A549 treated with AZD9567 at 1 μM for 4 hours (cell line): Measurements from ENCODE around the gene SMG5. TPM values are rescaled to one million over a fixed set of nuclear protein-coding genes. Genes with fewer than 3 reads are reported as not detected.

Source experiments
- total RNA-seq: library from RNA; stranded (reverse); fragments of 200-300 nt; extraction: Qiagen RNA extraction; gene quantifications from 5 replicates; pipeline ENCODE4 v1.2.3, GENCODE V29; 2022; ENCODE audit not compliant: insufficient read depth

SMG5 gene
- 35.1 to 49.4 TPM (median 47.9 TPM) in 5 replicates for total RNA-seq

DNA sequence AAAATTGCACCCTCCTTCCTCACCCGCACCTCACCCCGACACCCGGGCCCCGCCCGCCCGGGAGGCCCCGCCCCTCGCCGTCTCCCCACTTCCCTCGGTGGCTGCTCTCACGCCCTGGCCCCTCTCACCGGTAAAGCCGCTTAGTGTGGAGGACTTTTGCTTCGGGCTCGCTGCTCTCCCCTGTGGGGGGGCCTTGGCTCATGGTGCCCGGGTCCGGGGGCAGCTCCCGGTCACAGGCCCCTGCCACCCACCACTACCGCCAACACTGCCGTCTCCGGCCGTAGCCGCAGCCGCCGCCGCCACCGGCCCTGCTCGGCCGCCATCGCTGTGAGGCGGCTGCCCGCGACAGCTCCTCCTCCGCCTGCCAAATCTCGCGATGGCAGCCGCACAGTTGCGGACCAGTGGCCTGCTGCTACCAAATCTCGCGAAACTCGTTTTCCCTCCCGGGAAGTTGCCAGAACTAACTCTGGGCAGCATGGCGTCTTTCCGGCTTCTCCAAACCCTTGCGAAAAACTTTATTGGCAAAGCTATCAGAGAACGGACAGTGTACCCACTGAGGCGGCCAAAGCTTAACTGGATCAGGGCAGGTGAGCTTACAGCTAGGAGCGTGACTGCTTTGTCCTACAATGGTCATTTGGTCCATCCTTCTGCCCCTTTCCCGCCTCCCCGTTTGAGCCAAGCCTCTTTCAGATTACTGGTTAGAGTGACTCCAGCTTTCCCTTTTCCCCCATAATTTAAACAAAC is at the start of gene SMG5:
SMG5 (minus strand) TSS at position 347 of the 744 bp plus-strand sequence; CDS start at position 202, 145 bp downstream.

DNA sequence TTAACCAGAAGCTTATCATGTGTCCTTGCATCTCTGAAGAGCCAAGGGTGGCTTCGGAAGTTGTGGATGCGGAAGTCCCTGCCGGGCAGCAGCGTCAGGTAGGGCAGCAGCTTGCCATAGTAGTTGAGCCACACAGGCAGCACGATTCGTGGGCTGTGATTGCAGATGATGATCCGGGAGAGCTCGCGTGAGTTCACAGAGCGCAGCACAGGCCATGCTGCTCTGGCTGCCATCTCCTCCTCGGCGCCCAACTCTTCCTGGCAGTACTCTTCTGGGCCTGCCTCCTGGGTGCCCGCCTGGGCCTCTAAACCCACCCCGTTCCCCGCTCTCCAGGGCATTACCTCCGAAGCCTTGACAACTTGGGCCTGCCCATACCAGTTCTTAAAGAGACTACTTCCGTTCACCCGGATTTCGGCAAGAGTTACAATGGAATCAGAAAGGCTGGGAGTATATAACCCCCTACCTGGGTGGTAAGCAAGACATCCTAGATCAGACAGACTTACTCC is 16.3 kb upstream of the SMG5 start, which contains the start of gene VHLL:
VHLL (minus strand) TSS at position 456 of the 506 bp plus-strand sequence; CDS start at position 338, 118 bp downstream.

DNA sequence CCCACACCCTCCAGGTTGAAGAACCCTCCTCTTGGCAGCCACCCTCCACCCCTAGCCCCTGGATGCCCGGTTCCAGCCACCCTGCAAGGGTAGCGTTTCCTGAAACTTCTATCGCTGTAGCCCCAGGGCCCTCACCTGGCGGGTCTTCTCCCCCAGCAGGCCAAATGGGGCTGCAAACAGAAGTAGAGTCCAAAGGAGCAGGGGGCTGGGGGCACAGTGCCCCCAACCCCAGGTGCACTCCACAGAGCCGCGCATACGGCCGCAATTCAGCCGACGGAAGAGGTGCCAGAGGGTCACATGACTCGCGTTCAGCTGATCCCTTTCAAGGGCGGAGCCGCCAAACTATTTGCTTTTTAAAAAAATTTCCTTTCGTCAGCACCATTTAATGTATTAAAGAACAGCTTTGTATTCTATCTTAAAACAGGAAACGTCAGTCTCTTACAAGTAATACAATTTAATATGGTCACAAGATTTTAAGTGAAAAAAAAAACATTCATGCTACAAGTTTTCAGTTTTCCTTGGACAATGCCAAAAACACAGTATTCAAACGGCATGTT is 12.8 kb upstream of the SMG5 start, which contains the start of gene GLMP:
GLMP (minus strand) TSS at position 289 of the 557 bp plus-strand sequence; CDS start at position 255, 34 bp downstream.

DNA sequence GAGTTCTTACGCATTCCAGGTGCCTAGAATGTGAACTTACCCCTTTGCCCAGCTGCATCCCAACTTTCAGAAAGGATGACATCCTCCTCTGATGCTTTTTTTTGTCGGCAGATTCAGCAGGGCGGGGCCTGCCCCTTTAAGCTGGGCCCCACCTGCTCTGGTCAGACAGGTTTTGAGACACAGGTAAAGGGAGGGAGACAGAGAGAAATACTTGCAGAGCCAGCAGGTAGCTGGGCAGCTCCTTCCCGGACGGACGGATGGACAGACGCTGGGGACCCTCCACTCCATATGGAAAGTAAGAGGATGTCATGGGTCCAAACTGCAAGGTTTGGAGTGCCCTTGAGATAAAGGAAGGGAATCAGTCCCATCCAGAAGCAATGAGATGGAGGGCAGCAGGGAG is 1.5 kb upstream of the SMG5 start, which contains the start of gene TMEM79:
TMEM79 (plus strand) TSS at position 214 of the 400 bp plus-strand sequence. CDS start 902 bp downstream, outside the sequence.

GRCh38 chr1:156247460-156248322 is 34.9 kb downstream of the SMG5 start, which contains the start of gene PAQR6:
Gene PAQR6 (minus strand): TSS chr1:156248056. CDS start chr1:156246731, 1,325 bp downstream.

GRCh38 chr1:156241926-156242325 is 40.7 kb downstream of the SMG5 start, which contains the start of gene BGLAP:
Gene BGLAP (plus strand): TSS chr1:156242184. CDS start chr1:156242232, 48 bp downstream.

GRCh38 chr1:156212833-156213643 is 69.6 kb downstream of the SMG5 start, which contains the start of gene PMF1:
Gene PMF1 (plus strand): TSS chr1:156213007. CDS start chr1:156213016, 9 bp downstream.

Other genes with a start within 250 kb of the SMG5 start
- gene UBQLN4, start 229.0 kb downstream of the SMG5 start, total RNA-seq: 36.3 to 42.3 TPM (median 39.8 TPM) in 5 replicates
- 129 to 164 TPM (median 158 TPM) in 5 replicates for gene LAMTOR2, start 228.0 kb downstream of the SMG5 start, total RNA-seq
- not detected in 5 replicates for gene RAB25, start 221.7 kb downstream of the SMG5 start, total RNA-seq
- 0.82 to 2.4 TPM (median 1.4 TPM) in 5 replicates for gene MEX3A, start 200.4 kb downstream of the SMG5 start, total RNA-seq
- 534 to 757 TPM (median 712 TPM) in 5 replicates for gene LMNA, start 168.1 kb downstream of the SMG5 start, total RNA-seq
- 0.31 to 0.50 TPM (median 0.38 TPM) in 4 of 5 replicates, not detected in the other for gene SEMA4A, start 129.2 kb downstream of the SMG5 start, total RNA-seq
- gene SLC25A44, start 88.7 kb downstream of the SMG5 start, total RNA-seq: 27.3 to 32.4 TPM (median 30.7 TPM) in 5 replicates
- gene PMF1, start 69.8 kb downstream of the SMG5 start, total RNA-seq: 44.2 to 63.0 TPM (median 61.4 TPM) in 5 replicates
- 0.26 to 0.41 TPM (median 0.29 TPM) in 4 of 5 replicates, not detected in the other for gene BGLAP, start 40.6 kb downstream of the SMG5 start, total RNA-seq
- gene PAQR6, start 34.8 kb downstream of the SMG5 start, total RNA-seq: 1.5 to 6.6 TPM (median 5.3 TPM) in 5 replicates
- gene TMEM79, start 1.5 kb upstream of the SMG5 start, total RNA-seq: 7.0 to 9.1 TPM (median 8.2 TPM) in 5 replicates
- 40.7 to 44.9 TPM (median 42.6 TPM) in 5 replicates for gene GLMP, start 12.9 kb upstream of the SMG5 start, total RNA-seq
- gene VHLL, start 16.5 kb upstream of the SMG5 start, total RNA-seq: not detected in 5 replicates
- gene CCT3, start 55.5 kb upstream of the SMG5 start, total RNA-seq: 373 to 424 TPM (median 396 TPM) in 5 replicates
- gene TSACC, start 55.7 kb upstream of the SMG5 start, total RNA-seq: 2.2 to 2.8 TPM (median 2.3 TPM) in 4 of 5 replicates, not detected in the other
- gene RHBG, start 86.4 kb upstream of the SMG5 start, total RNA-seq: 0.03 to 0.05 TPM in 2 of 5 replicates, not detected in the others
- 20.3 to 27.7 TPM (median 24.1 TPM) in 5 replicates for gene MEF2D, start 217.9 kb upstream of the SMG5 start, total RNA-seq